ENCODE data around the gene BTBD9.

DNA sequence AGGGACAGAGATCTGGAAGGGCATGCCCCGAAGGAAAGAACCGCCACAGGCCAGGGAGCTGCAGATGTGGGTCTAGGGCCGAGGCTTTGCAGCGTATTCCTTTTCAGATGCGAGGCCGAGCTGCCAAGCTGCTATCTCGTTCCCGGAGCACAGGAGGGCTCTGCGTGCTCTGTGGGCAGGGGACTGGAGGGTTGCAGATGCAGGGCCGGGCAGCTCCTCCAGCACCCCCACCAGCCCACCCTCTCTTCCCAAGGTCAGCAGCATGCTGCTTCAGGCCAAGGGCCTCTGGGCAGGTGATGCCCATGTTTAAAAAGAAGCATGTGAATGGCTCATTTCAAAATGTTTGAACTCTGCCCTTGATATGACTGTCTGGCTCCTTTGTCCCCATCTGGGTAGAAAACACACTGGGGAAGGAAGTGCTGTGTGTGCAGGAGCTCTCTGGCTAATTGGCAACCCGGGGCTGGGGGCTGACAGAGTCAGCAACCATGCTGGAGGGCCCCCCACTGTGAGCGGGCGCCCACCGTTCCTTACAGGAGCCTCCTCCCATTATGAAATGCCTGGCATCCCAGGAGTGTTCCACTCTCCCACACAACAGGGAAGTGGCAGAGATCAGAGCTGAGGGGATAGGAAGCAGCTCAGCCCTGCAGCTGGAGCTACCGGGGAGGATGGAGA is 466.9 kb downstream of the BTBD9 start:
- no peak for TF ChIP-seq POLR2A (IDR thresholded peaks at IDR 0.05)
- TF ChIP-seq, protein P1, sequence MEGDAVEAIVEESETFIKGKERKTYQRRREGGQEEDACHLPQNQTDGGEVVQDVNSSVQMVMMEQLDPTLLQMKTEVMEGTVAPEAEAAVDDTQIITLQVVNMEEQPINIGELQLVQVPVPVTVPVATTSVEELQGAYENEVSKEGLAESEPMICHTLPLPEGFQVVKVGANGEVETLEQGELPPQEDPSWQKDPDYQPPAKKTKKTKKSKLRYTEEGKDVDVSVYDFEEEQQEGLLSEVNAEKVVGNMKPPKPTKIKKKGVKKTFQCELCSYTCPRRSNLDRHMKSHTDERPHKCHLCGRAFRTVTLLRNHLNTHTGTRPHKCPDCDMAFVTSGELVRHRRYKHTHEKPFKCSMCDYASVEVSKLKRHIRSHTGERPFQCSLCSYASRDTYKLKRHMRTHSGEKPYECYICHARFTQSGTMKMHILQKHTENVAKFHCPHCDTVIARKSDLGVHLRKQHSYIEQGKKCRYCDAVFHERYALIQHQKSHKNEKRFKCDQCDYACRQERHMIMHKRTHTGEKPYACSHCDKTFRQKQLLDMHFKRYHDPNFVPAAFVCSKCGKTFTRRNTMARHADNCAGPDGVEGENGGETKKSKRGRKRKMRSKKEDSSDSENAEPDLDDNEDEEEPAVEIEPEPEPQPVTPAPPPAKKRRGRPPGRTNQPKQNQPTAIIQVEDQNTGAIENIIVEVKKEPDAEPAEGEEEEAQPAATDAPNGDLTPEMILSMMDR (IDR thresholded peaks at IDR 0.05 in 4 of 5, conservative IDR thresholded peaks at IDR 0.05 in 1 of 5): no peak
